Measurements from ENCODE around the gene TOGARAM2. TPM values are rescaled to one million over a fixed set of nuclear protein-coding genes. Genes with fewer than 3 reads are reported as not detected.

The TOGARAM2 gene
- polyA plus RNA-seq, 1 donor (not counting 4 experiments of a cell fraction or from before 2014, with no cell fraction given) = 0.10 TPM

DNA sequence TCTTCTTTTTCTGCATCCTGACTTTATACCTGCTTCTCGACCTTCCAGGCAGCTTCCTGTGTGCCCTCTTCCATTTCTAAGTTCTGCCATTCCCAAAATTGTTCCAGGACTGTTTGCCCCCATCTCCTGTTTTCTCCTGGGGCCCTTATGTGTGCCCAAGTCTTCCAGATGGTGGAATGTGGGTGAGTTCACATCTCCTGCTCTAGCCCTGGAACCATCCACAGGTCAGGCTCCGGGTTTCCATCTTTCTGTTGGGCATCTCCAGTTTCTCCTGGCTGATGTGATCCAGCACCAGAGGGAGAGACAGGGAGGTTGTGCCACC lies 25.8 kb downstream of the TOGARAM2 start:
- no peaks in the 10 kb centered on the region for H4K20me1 ChIP-seq (ENCODE audit: control insufficient read depth, extremely low read depth, insufficient read depth, low read length)
- no peak overlapping the region for H3K27ac ChIP-seq (ENCODE audit: control insufficient read depth, insufficient read depth, low read length)
- H3K4me3 ChIP-seq (ENCODE audit: control insufficient read depth in 2 of 3, extremely low read depth in 1 of 3, insufficient read depth in 2 of 3, low read depth in 1 of 3, low read length in 3 of 3) = no peak overlapping the region
- H3K9ac ChIP-seq (ENCODE audit: control insufficient read depth, extremely low read depth, insufficient read depth, low read length) = no peak overlapping the region
- TF ChIP-seq EZH2 (IDR thresholded peaks at IDR 0.05; ENCODE audit: low read length) = no peak
- TF ChIP-seq, protein P1, sequence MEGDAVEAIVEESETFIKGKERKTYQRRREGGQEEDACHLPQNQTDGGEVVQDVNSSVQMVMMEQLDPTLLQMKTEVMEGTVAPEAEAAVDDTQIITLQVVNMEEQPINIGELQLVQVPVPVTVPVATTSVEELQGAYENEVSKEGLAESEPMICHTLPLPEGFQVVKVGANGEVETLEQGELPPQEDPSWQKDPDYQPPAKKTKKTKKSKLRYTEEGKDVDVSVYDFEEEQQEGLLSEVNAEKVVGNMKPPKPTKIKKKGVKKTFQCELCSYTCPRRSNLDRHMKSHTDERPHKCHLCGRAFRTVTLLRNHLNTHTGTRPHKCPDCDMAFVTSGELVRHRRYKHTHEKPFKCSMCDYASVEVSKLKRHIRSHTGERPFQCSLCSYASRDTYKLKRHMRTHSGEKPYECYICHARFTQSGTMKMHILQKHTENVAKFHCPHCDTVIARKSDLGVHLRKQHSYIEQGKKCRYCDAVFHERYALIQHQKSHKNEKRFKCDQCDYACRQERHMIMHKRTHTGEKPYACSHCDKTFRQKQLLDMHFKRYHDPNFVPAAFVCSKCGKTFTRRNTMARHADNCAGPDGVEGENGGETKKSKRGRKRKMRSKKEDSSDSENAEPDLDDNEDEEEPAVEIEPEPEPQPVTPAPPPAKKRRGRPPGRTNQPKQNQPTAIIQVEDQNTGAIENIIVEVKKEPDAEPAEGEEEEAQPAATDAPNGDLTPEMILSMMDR (optimal IDR thresholded peaks at IDR 0.05 in 1 of 3, IDR thresholded peaks at IDR 0.05 in 1 of 3, conservative IDR thresholded peaks at IDR 0.05 in 1 of 3; ENCODE audit: extremely low read depth in 1 of 3, insufficient read depth in 2 of 3, low read length in 3 of 3) = no peak
- no peak overlapping the region for H2AFZ ChIP-seq (ENCODE audit: control insufficient read depth, low read length)
- H3K36me3 ChIP-seq (ENCODE audit: control insufficient read depth in 2 of 2, extremely low read depth in 1 of 2, insufficient read depth in 2 of 2, low read length in 2 of 2) = no peaks in the 10 kb centered on the region
- DNase-seq (ENCODE audit: low read depth, low spot score) (no peak), FAIRE-seq (no peak)
- H3K79me2 ChIP-seq (ENCODE audit: control insufficient read depth, insufficient read depth, low read length) = no peaks in the 10 kb centered on the region
- peaks cover 2% of the 10 kb centered on the region for H3K9me3 ChIP-seq (ENCODE audit: control insufficient read depth, low read depth, low read length)
- no peaks in the 10 kb centered on the region for H3K4me1 ChIP-seq (ENCODE audit: control insufficient read depth, extremely low read depth, insufficient read depth, low read length)
- no peak overlapping the region for H3K4me2 ChIP-seq (ENCODE audit: control insufficient read depth, extremely low read depth, insufficient read depth, low read depth, low read length)
- dilution Hi-C loops (cut with MboI; ENCODE audit: extremely low pct_ligation_motif_present, low sequenced_read_pairs) = no loop called here
- peaks cover 5% of the 10 kb centered on the region for H3K27me3 ChIP-seq (ENCODE audit: control insufficient read depth, extremely low read depth, insufficient read depth, low read length)
- H3K9me1 ChIP-seq (ENCODE audit: control insufficient read depth, extremely low read depth, insufficient read depth, low read length) = no peaks in the 10 kb centered on the region

DNA sequence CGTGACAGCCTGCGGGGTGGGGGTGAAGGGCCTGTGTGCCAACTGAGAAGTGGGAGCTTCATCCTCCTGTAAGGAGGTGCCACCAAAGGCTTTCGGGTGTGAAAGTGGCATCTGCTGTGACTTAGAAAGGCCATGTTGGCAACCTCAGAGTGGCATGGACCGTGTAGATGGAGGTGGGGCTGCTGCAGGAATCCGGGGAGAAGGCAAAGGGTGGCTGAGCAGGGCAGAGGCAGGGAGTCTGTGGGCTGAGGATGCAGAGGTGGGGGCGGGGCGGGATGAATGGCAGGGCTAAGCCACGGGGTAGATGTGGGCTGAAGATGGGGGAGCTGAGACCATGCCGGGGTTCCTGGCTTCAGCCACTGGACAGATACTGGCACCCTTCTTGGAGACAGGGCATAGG lies 28.2 kb downstream of the TOGARAM2 start:
- Histone ChIP-seq H3K9me1 (ENCODE audit: control insufficient read depth, extremely low read depth, insufficient read depth, low read length) (no peaks in the 10 kb centered on the region), H3K27me3 (ENCODE audit: control insufficient read depth, extremely low read depth, insufficient read depth, low read length) (peaks cover 9% of the 10 kb centered on the region), H3K9me3 (ENCODE audit: control insufficient read depth, low read depth, low read length) (peaks cover 2% of the 10 kb centered on the region), H3K4me3 (ENCODE audit: control insufficient read depth in 2 of 3, extremely low read depth in 1 of 3, insufficient read depth in 2 of 3, low read depth in 1 of 3, low read length in 3 of 3) (no peak overlapping the region), H3K9ac (ENCODE audit: control insufficient read depth, extremely low read depth, insufficient read depth, low read length) (no peak overlapping the region), H3K36me3 (ENCODE audit: control insufficient read depth in 2 of 2, extremely low read depth in 1 of 2, insufficient read depth in 2 of 2, low read length in 2 of 2) (no peaks in the 10 kb centered on the region), H3K27ac (ENCODE audit: control insufficient read depth, insufficient read depth, low read length) (no peak overlapping the region), H4K20me1 (ENCODE audit: control insufficient read depth, extremely low read depth, insufficient read depth, low read length) (no peaks in the 10 kb centered on the region), H3K4me1 (ENCODE audit: control insufficient read depth, extremely low read depth, insufficient read depth, low read length) (no peaks in the 10 kb centered on the region), H2AFZ (ENCODE audit: control insufficient read depth, low read length) (no peak overlapping the region), H3K79me2 (ENCODE audit: control insufficient read depth, insufficient read depth, low read length) (no peaks in the 10 kb centered on the region), H3K4me2 (ENCODE audit: control insufficient read depth, extremely low read depth, insufficient read depth, low read depth, low read length) (no peak overlapping the region)
- dilution Hi-C loops (cut with MboI; ENCODE audit: extremely low pct_ligation_motif_present, low sequenced_read_pairs) = no loop called here
- DNase-seq (ENCODE audit: low read depth, low spot score) = no peak
- TF ChIP-seq EZH2 (IDR thresholded peaks at IDR 0.05; ENCODE audit: low read length) = no peak
- TF ChIP-seq, protein P1 (optimal IDR thresholded peaks at IDR 0.05 in 1 of 3, IDR thresholded peaks at IDR 0.05 in 1 of 3, conservative IDR thresholded peaks at IDR 0.05 in 1 of 3; ENCODE audit: extremely low read depth in 1 of 3, insufficient read depth in 2 of 3, low read length in 3 of 3) = no peak
- FAIRE-seq = no peak

Measured in keratinocyte (primary cell).